ENCODE measurements around the gene EPHA4.

Gene EPHA4

GRCh38 chr2:221541131-221541735 is 30.9 kb downstream of the EPHA4 start:
- WGBS, 2 experiments (ENCODE audit: insufficient coverage in 2 of 2): 95 to 96% methylated on average over 3 of the region's 6 CpGs
- Histone ChIP-seq H3K9me3 (ENCODE audit: control insufficient read depth, low read length) (no peaks in the 10 kb centered on the region), H3K4me3 (ENCODE audit: extremely low read depth, insufficient read depth, low read length, poor library complexity, severe bottlenecking) (no peak overlapping the region), H3K27ac (ENCODE audit: low read depth, low read length, severe bottlenecking) (no peak overlapping the region), H3K4me1 (ENCODE audit: control insufficient read depth, insufficient read depth, low read length, poor library complexity, severe bottlenecking) (no peaks in the 10 kb centered on the region), H3K36me3 (ENCODE audit: control insufficient read depth, insufficient read depth, low read length) (no peaks in the 10 kb centered on the region)

GRCh38 chr2:221539246-221539645 is 32.9 kb downstream of the EPHA4 start:
- WGBS, 2 experiments (ENCODE audit: insufficient coverage in 2 of 2): 76 to 90% methylated on average over 4 of the region's 4 CpGs
- no peaks in the 10 kb centered on the region for H3K4me1 ChIP-seq (ENCODE audit: control insufficient read depth, insufficient read depth, low read length, poor library complexity, severe bottlenecking)
- H3K36me3 ChIP-seq (ENCODE audit: control insufficient read depth, insufficient read depth, low read length): no peaks in the 10 kb centered on the region
- no peak overlapping the region for H3K27ac ChIP-seq (ENCODE audit: low read depth, low read length, severe bottlenecking)
- no peak overlapping the region for H3K4me3 ChIP-seq (ENCODE audit: extremely low read depth, insufficient read depth, low read length, poor library complexity, severe bottlenecking)
- no peaks in the 10 kb centered on the region for H3K9me3 ChIP-seq (ENCODE audit: control insufficient read depth, low read length)

GRCh38 chr2:221535824-221536223 is 36.3 kb downstream of the EPHA4 start:
- no peaks in the 10 kb centered on the region for H3K36me3 ChIP-seq (ENCODE audit: control insufficient read depth, insufficient read depth, low read length)
- WGBS, 2 experiments (ENCODE audit: insufficient coverage in 2 of 2): 60 to 100% methylated on average over 1 of the region's 2 CpGs
- H3K27ac ChIP-seq (ENCODE audit: low read depth, low read length, severe bottlenecking): no peak overlapping the region
- no peak overlapping the region for H3K4me3 ChIP-seq (ENCODE audit: extremely low read depth, insufficient read depth, low read length, poor library complexity, severe bottlenecking)
- peaks cover under 1% of the 10 kb centered on the region for H3K4me1 ChIP-seq (ENCODE audit: control insufficient read depth, insufficient read depth, low read length, poor library complexity, severe bottlenecking)
- no peaks in the 10 kb centered on the region for H3K9me3 ChIP-seq (ENCODE audit: control insufficient read depth, low read length)

- WGBS, 2 experiments (ENCODE audit: insufficient coverage in 2 of 2): 92 to 94% methylated on average over 3 of the region's 6 CpGs
- peaks cover 23% of the 10 kb centered on the region for H3K4me1 ChIP-seq (ENCODE audit: control insufficient read depth, insufficient read depth, low read length, poor library complexity, severe bottlenecking)
- H3K9me3 ChIP-seq (ENCODE audit: control insufficient read depth, low read length): no peaks in the 10 kb centered on the region
- H3K27ac ChIP-seq (ENCODE audit: low read depth, low read length, severe bottlenecking): no peak overlapping the region
- H3K36me3 ChIP-seq (ENCODE audit: control insufficient read depth, insufficient read depth, low read length): no peaks in the 10 kb centered on the region
- no peak overlapping the region for H3K4me3 ChIP-seq (ENCODE audit: extremely low read depth, insufficient read depth, low read length, poor library complexity, severe bottlenecking)
Measured at GRCh38 chr2:221533299-221533698, 38.8 kb downstream of the EPHA4 start.

GRCh38 chr2:221532641-221533040 is 39.5 kb downstream of the EPHA4 start:
- Histone ChIP-seq H3K27ac (ENCODE audit: low read depth, low read length, severe bottlenecking) (no peak overlapping the region), H3K9me3 (ENCODE audit: control insufficient read depth, low read length) (no peaks in the 10 kb centered on the region), H3K4me1 (ENCODE audit: control insufficient read depth, insufficient read depth, low read length, poor library complexity, severe bottlenecking) (peaks cover 24% of the 10 kb centered on the region), H3K36me3 (ENCODE audit: control insufficient read depth, insufficient read depth, low read length) (no peaks in the 10 kb centered on the region), H3K4me3 (ENCODE audit: extremely low read depth, insufficient read depth, low read length, poor library complexity, severe bottlenecking) (no peak overlapping the region)
- WGBS, 2 experiments (ENCODE audit: insufficient coverage in 2 of 2): 86 to 100% methylated on average over 1 to 2 of the region's 3 CpGs

- Histone ChIP-seq H3K27ac (ENCODE audit: low read depth, low read length, severe bottlenecking) (no peak overlapping the region), H3K36me3 (ENCODE audit: control insufficient read depth, insufficient read depth, low read length) (no peaks in the 10 kb centered on the region), H3K4me1 (ENCODE audit: control insufficient read depth, insufficient read depth, low read length, poor library complexity, severe bottlenecking) (peaks cover 24% of the 10 kb centered on the region), H3K9me3 (ENCODE audit: control insufficient read depth, low read length) (no peaks in the 10 kb centered on the region), H3K4me3 (ENCODE audit: extremely low read depth, insufficient read depth, low read length, poor library complexity, severe bottlenecking) (no peak overlapping the region)
- WGBS, 2 experiments (ENCODE audit: insufficient coverage in 2 of 2): 79% methylated on average over 2 of the region's 2 CpGs; no CpG with 5 or more reads in 1 of the 2 experiments
Measured at GRCh38 chr2:221530653-221531037, 41.5 kb downstream of the EPHA4 start.

GRCh38 chr2:221529943-221530652 is 42.0 kb downstream of the EPHA4 start:
- H3K9me3 ChIP-seq (ENCODE audit: control insufficient read depth, low read length): no peaks in the 10 kb centered on the region
- H3K36me3 ChIP-seq (ENCODE audit: control insufficient read depth, insufficient read depth, low read length): no peaks in the 10 kb centered on the region
- WGBS, 2 experiments (ENCODE audit: insufficient coverage in 2 of 2): 94 to 98% methylated on average over 4 to 8 of the region's 10 CpGs
- no peak overlapping the region for H3K27ac ChIP-seq (ENCODE audit: low read depth, low read length, severe bottlenecking)
- no peak overlapping the region for H3K4me3 ChIP-seq (ENCODE audit: extremely low read depth, insufficient read depth, low read length, poor library complexity, severe bottlenecking)
- peaks cover 24% of the 10 kb centered on the region for H3K4me1 ChIP-seq (ENCODE audit: control insufficient read depth, insufficient read depth, low read length, poor library complexity, severe bottlenecking)

GRCh38 chr2:221529177-221529942 is 42.7 kb downstream of the EPHA4 start:
- 88 to 96% methylated on average over 3 of the region's 8 CpGs for WGBS, 2 experiments (ENCODE audit: insufficient coverage in 2 of 2)
- peaks cover 24% of the 10 kb centered on the region for H3K4me1 ChIP-seq (ENCODE audit: control insufficient read depth, insufficient read depth, low read length, poor library complexity, severe bottlenecking)
- no peak overlapping the region for H3K27ac ChIP-seq (ENCODE audit: low read depth, low read length, severe bottlenecking)
- H3K4me3 ChIP-seq (ENCODE audit: extremely low read depth, insufficient read depth, low read length, poor library complexity, severe bottlenecking): no peak overlapping the region
- no peaks in the 10 kb centered on the region for H3K9me3 ChIP-seq (ENCODE audit: control insufficient read depth, low read length)
- no peaks in the 10 kb centered on the region for H3K36me3 ChIP-seq (ENCODE audit: control insufficient read depth, insufficient read depth, low read length)

GRCh38 chr2:221527776-221528309 is 44.3 kb downstream of the EPHA4 start:
- Histone ChIP-seq H3K4me1 (ENCODE audit: control insufficient read depth, insufficient read depth, low read length, poor library complexity, severe bottlenecking) (peaks cover 24% of the 10 kb centered on the region), H3K36me3 (ENCODE audit: control insufficient read depth, insufficient read depth, low read length) (no peaks in the 10 kb centered on the region), H3K4me3 (ENCODE audit: extremely low read depth, insufficient read depth, low read length, poor library complexity, severe bottlenecking) (no peak overlapping the region), H3K27ac (ENCODE audit: low read depth, low read length, severe bottlenecking) (no peak overlapping the region), H3K9me3 (ENCODE audit: control insufficient read depth, low read length) (no peaks in the 10 kb centered on the region)
- 90 to 100% methylated on average over 2 to 4 of the region's 6 CpGs for WGBS, 2 experiments (ENCODE audit: insufficient coverage in 2 of 2)

GRCh38 chr2:221524158-221524557 is 47.9 kb downstream of the EPHA4 start:
- 93 to 96% methylated on average over 3 of the region's 6 CpGs for WGBS, 2 experiments (ENCODE audit: insufficient coverage in 2 of 2)

More at GRCh38 chr2:221524158-221524557, 47.9 kb downstream of the EPHA4 start:
- H3K4me1 ChIP-seq (ENCODE audit: control insufficient read depth, insufficient read depth, low read length, poor library complexity, severe bottlenecking): peaks cover 19% of the 10 kb centered on the region
- H3K9me3 ChIP-seq (ENCODE audit: control insufficient read depth, low read length): no peaks in the 10 kb centered on the region
- H3K4me3 ChIP-seq (ENCODE audit: extremely low read depth, insufficient read depth, low read length, poor library complexity, severe bottlenecking): no peak overlapping the region
- no peaks in the 10 kb centered on the region for H3K36me3 ChIP-seq (ENCODE audit: control insufficient read depth, insufficient read depth, low read length)
- H3K27ac ChIP-seq (ENCODE audit: low read depth, low read length, severe bottlenecking): no peak overlapping the region
